ENCODE measurements around the gene ILKAP. TPM values are rescaled to one million over a fixed set of nuclear protein-coding genes. Genes with fewer than 3 reads are reported as not detected.

ILKAP gene
- polyA plus RNA-seq, 3 donors = 23.2 to 44.2 (median 29.3) TPM

DNA sequence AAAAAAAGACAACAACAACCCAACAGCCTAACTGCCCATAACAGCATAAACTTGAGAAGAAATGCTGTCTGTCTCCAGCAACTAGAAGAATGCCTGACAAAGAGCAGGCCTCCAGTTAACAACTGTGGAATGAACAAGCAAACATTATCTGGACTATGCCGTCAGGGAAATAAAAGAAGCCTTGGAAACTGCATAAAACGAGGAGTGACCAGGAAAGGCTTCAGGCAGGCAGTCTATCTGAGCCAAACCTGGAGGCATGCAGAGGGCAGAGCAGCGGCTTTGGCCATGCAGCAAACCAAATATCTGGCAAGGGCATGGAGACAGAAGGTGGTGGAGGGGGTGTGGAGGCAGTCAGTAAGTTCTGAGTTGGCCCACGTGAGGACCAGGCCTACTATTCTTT is 25.2 kb upstream of the ILKAP start:
- Histone ChIP-seq H3K79me2 (ENCODE audit: insufficient read depth, low read length) (no peaks in the 10 kb centered on the region), H3K4me2 (replicated peaks; ENCODE audit: extremely low read depth, low read length, poor library complexity, severe bottlenecking) (no peak overlapping the region)
- H3K4me1 Mint-ChIP-seq = peaks cover 14% of the 10 kb centered on the region

DNA sequence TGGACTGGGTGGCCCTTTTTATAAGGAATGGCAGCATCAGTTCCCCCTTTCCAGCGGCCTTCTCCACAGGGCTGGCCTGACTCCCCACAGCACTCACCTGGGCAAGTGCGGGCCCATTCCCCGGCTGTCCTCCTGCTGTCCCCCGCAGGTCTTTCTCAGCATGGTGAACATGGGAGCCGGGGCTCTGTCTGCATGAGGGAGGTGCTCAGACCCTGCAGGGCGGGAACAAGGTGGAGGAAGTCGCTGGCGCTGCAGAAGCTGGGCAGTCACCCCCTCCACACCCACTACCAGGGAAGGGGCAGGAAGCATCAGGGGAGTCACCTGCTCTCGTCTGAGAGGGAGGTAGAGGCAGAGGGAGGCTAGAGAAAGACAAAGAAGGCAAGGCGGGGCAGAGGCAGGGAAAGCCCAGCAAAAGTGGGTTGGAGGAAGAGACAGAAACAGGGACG is 24.1 kb upstream of the ILKAP start:
- Mint-ChIP-seq H3K4me1 (peaks cover 14% of the 10 kb centered on the region), H3K27ac (peak overlapping the region in 1 of 7 donors; percentile 7), H3K4me3 (no peak overlapping the region), H3K27me3 (ENCODE audit: low read depth in 3 of 3) (peaks cover 9 to 48% (median 46%) of the 10 kb centered on the region in 3 donors), H3K36me3 (peaks cover 12 to 27% of the 10 kb centered on the region in 2 donors), H3K9me3 (peaks cover 0 to 16% (median 5%) of the 10 kb centered on the region in 7 donors)
- Histone ChIP-seq H4K20me1 (ENCODE audit: insufficient read depth, low read length) (no peaks in the 10 kb centered on the region), H3K9ac (ENCODE audit: insufficient read depth, low read length, poor library complexity, severe bottlenecking) (no peak overlapping the region), H2AFZ (ENCODE audit: insufficient read depth, low read depth, low read length, poor library complexity, severe bottlenecking) (no peak overlapping the region), H3K4me1 (ENCODE audit: control insufficient read depth in 1 of 2, insufficient read depth in 2 of 2, low read length in 2 of 2) (peaks cover 11 to 14% of the 10 kb centered on the region in 2 donors), H3K27me3 (ENCODE audit: control insufficient read depth in 2 of 2, insufficient read depth in 2 of 2, low read length in 2 of 2) (peaks cover 0 to 6% of the 10 kb centered on the region in 2 donors), H3K4me3 (replicated peaks in 1 of 3; ENCODE audit: low read depth in 2 of 3, low read length in 3 of 3) (no peak overlapping the region), H3K9me3 (replicated peaks in 1 of 2; ENCODE audit: control insufficient read depth in 1 of 2, insufficient read depth in 1 of 2, low read length in 2 of 2) (peaks cover 0 to 8% of the 10 kb centered on the region in 2 donors), H3K4me2 (replicated peaks; ENCODE audit: extremely low read depth, low read length, poor library complexity, severe bottlenecking) (no peak overlapping the region), H3K79me2 (ENCODE audit: insufficient read depth, low read length) (no peaks in the 10 kb centered on the region), H3K36me3 (replicated peaks in 1 of 2; ENCODE audit: control insufficient read depth in 1 of 2, insufficient read depth in 2 of 2, low read length in 2 of 2) (no peaks in the 10 kb centered on the region), H3K27ac (ENCODE audit: low read depth in 1 of 2, low read length in 2 of 2) (no peak overlapping the region)
- no peak for DNase-seq
- TF ChIP-seq, protein P1, sequence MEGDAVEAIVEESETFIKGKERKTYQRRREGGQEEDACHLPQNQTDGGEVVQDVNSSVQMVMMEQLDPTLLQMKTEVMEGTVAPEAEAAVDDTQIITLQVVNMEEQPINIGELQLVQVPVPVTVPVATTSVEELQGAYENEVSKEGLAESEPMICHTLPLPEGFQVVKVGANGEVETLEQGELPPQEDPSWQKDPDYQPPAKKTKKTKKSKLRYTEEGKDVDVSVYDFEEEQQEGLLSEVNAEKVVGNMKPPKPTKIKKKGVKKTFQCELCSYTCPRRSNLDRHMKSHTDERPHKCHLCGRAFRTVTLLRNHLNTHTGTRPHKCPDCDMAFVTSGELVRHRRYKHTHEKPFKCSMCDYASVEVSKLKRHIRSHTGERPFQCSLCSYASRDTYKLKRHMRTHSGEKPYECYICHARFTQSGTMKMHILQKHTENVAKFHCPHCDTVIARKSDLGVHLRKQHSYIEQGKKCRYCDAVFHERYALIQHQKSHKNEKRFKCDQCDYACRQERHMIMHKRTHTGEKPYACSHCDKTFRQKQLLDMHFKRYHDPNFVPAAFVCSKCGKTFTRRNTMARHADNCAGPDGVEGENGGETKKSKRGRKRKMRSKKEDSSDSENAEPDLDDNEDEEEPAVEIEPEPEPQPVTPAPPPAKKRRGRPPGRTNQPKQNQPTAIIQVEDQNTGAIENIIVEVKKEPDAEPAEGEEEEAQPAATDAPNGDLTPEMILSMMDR (IDR thresholded peaks at IDR 0.05) = no peak
- 95% methylated on average over 3 of the region's 11 CpGs for WGBS (ENCODE audit: insufficient coverage)
- intact Hi-C loops (cut with micrococcal nuclease) = no loop called here

More for the DNA sequence above, 25.2 kb upstream of the ILKAP start:
- Histone ChIP-seq H4K20me1 (ENCODE audit: insufficient read depth, low read length) (no peaks in the 10 kb centered on the region), H3K9ac (ENCODE audit: insufficient read depth, low read length, poor library complexity, severe bottlenecking) (no peak overlapping the region), H3K36me3 (replicated peaks in 1 of 2; ENCODE audit: control insufficient read depth in 1 of 2, insufficient read depth in 2 of 2, low read length in 2 of 2) (no peaks in the 10 kb centered on the region), H3K27ac (ENCODE audit: low read depth in 1 of 2, low read length in 2 of 2) (no peak overlapping the region), H2AFZ (ENCODE audit: insufficient read depth, low read depth, low read length, poor library complexity, severe bottlenecking) (no peak overlapping the region), H3K9me3 (replicated peaks in 1 of 2; ENCODE audit: control insufficient read depth in 1 of 2, insufficient read depth in 1 of 2, low read length in 2 of 2) (peaks cover 0 to 8% of the 10 kb centered on the region in 2 donors), H3K4me3 (replicated peaks in 1 of 3; ENCODE audit: low read depth in 2 of 3, low read length in 3 of 3) (no peak overlapping the region), H3K27me3 (ENCODE audit: control insufficient read depth in 2 of 2, insufficient read depth in 2 of 2, low read length in 2 of 2) (peaks cover 0 to 6% of the 10 kb centered on the region in 2 donors), H3K4me1 (ENCODE audit: control insufficient read depth in 1 of 2, insufficient read depth in 2 of 2, low read length in 2 of 2) (peaks cover 11 to 14% of the 10 kb centered on the region in 2 donors)
- Mint-ChIP-seq H3K27me3 (ENCODE audit: low read depth in 3 of 3) (peaks cover 7 to 56% (median 53%) of the 10 kb centered on the region in 3 donors), H3K36me3 (peaks cover 12 to 27% of the 10 kb centered on the region in 2 donors), H3K9me3 (peaks cover 0 to 19% (median 7%) of the 10 kb centered on the region in 7 donors), H3K27ac (peak overlapping the region in 1 of 7 donors; percentile 51), H3K4me3 (no peak overlapping the region)
- no peak for DNase-seq
- 87% methylated on average over 4 of the region's 4 CpGs for WGBS (ENCODE audit: insufficient coverage)
- intact Hi-C loops (cut with micrococcal nuclease) = no loop called here
- TF ChIP-seq, protein P1 (IDR thresholded peaks at IDR 0.05) = no peak

Data from CD14-positive monocyte (primary cell).